Mucosa of stomach (tissue), 1 donor: ENCODE results near the gene SCYL2.
"Not testable (repeated sequence)": the region's sequence is repeated elsewhere in the genome, so short reads cannot be mapped to it uniquely, and the experiment has no call there.

Experiments used
- H3K27me3 ChIP-seq: one replicate; pipeline ENCODE4 v1.7.0; 2013; ENCODE audit warnings: mild to moderate bottlenecking, low read length; ENCODE audit not compliant: control insufficient read depth, insufficient read depth
- H3K36me3 ChIP-seq: one replicate; pipeline ENCODE4 v1.7.0; 2013; ENCODE audit warnings: low read length; ENCODE audit not compliant: control insufficient read depth, insufficient read depth
- H3K4me1 ChIP-seq: one replicate; pipeline ENCODE4 v1.7.0; 2013; ENCODE audit warnings: mild to moderate bottlenecking, low read length; ENCODE audit not compliant: control insufficient read depth, insufficient read depth
- H3K4me3 ChIP-seq: one replicate; pipeline ENCODE4 v1.7.0; 2013; ENCODE audit warnings: low read length
- H3K9ac ChIP-seq: one replicate; pipeline ENCODE4 v1.7.0; 2013; ENCODE audit warnings: mild to moderate bottlenecking, low read length, moderate library complexity
- H3K9me3 ChIP-seq: one replicate; pipeline ENCODE4 v1.7.0; 2013; ENCODE audit warnings: mild to moderate bottlenecking, low read length, moderate library complexity; ENCODE audit not compliant: control insufficient read depth
- donor health status: Pancreatic carcinoma.

The SCYL2 gene, protein sequence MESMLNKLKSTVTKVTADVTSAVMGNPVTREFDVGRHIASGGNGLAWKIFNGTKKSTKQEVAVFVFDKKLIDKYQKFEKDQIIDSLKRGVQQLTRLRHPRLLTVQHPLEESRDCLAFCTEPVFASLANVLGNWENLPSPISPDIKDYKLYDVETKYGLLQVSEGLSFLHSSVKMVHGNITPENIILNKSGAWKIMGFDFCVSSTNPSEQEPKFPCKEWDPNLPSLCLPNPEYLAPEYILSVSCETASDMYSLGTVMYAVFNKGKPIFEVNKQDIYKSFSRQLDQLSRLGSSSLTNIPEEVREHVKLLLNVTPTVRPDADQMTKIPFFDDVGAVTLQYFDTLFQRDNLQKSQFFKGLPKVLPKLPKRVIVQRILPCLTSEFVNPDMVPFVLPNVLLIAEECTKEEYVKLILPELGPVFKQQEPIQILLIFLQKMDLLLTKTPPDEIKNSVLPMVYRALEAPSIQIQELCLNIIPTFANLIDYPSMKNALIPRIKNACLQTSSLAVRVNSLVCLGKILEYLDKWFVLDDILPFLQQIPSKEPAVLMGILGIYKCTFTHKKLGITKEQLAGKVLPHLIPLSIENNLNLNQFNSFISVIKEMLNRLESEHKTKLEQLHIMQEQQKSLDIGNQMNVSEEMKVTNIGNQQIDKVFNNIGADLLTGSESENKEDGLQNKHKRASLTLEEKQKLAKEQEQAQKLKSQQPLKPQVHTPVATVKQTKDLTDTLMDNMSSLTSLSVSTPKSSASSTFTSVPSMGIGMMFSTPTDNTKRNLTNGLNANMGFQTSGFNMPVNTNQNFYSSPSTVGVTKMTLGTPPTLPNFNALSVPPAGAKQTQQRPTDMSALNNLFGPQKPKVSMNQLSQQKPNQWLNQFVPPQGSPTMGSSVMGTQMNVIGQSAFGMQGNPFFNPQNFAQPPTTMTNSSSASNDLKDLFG

DNA sequence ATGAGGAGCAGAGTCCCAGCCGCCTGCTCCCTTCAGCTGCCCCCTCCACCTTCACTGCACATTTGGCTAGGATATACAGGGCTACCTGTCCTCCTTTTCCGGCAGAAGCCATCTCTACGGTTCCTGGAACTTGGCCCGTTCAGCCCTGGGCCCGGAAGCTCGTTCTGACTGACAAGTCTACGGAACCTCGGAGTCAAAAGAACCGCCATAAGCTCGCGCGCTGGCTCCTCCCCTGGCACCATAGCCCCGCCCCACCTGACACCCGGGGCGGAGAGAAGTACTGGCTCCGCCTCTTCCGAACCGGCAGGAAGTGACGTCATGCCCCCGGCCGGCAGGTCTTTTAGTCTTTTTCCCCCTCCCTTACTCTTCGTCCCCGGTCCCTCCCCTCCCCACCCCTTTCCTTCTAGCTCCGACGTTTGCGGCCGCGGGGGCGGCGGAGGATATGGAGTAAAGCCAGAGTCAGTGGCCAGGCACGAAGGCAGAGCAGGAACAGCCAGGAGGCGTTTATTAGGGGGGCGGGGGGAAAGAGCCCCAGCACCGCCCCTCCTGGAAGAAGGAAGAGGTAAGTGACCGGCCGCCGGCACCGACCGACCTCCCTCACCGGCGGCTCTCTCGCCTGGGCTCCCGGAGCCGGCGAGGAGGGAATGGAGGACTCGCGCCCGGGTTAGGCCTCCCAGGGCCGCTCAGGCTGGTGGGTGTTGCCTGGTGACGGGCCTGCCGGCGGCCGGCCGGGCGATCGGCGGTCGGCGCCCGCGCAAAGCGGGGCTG is at the start of gene SCYL2, which contains the start of gene DEPDC4:
SCYL2 (plus strand) TSS at position 343 of the 768 bp plus-strand sequence. CDS start 15,794 bp downstream, outside the sequence.
DEPDC4 (minus strand) TSS at position 245 of the 768 bp plus-strand sequence; CDS start at position 242, 3 bp downstream.
- Histone ChIP-seq H3K9me3 (no peaks in the 10 kb centered on the region), H3K9ac (peak within 1 kb of the TSS; percentile 96), H3K36me3 (no peaks in the 10 kb centered on the region), H3K4me3 (peak within 1 kb of the TSS; percentile 58), H3K4me1 (peaks cover 22% of the 10 kb centered on the region), H3K27me3 (no peaks in the 10 kb centered on the region)

DNA sequence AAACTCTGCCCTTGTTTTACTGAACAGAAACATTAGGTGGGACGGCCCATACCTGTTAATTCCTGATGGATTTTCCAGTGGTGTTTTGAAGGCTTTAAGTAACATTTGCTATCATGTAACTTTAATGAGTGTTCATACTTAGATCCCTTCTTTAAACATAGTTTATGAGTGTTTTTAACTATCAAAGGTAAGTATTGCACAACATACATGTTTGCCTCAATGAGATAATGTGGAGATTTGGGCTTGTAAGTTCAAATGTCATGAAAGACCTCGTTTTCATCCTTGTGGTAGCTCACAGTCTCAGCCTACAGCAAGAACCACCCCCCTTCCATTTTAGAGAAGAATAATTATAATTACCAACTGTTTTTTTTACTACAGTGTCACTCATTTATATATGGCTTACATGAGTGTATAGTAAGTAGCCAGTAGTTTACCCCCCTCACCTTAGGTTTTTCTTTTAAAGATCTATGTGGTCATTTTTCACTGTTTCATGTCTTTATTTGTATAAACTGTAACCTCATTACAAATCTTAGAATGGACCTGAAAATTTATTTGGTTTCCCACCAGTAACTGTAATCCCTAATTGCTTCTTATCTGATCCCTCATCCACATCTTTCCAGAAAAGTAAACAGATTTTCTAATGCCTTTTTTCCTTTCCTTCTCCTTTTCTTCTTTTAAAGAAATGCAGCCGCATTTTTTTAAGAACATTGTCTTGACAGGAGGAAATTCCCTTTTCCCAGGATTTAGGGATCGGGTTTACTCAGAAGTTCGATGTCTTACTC is 47.5 kb upstream of the SCYL2 start:
- Histone ChIP-seq H3K4me1 (peaks cover 4% of the 10 kb centered on the region), H3K9me3 (no peaks in the 10 kb centered on the region), H3K9ac (no peak overlapping the region), H3K4me3 (no peak overlapping the region), H3K36me3 (no peaks in the 10 kb centered on the region), H3K27me3 (no peaks in the 10 kb centered on the region)

DNA sequence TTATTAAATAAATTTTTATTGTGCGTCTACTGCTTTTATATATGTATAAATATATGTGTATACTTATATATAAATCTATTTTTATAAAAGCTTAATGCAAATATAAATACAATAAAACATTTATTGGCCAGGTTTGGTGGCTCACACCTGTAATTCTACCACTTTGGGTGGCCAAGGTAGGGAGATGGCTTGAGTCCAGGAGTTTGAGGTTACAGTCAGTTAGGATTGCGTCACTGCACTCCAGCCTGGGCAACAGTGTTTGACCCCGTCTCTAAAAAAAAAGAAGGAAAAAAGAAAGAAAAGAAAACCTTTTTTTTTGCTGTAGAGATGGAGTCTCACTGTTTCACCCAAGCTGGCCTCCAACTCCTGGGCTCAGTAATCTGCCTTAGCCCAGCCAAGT is 45.5 kb upstream of the SCYL2 start:
- H3K4me3 ChIP-seq: no peak overlapping the region
- H3K4me1 ChIP-seq: no peaks in the 10 kb centered on the region
- no peaks in the 10 kb centered on the region for H3K27me3 ChIP-seq
- no peaks in the 10 kb centered on the region for H3K36me3 ChIP-seq
- no peak overlapping the region for H3K9ac ChIP-seq
- no peaks in the 10 kb centered on the region for H3K9me3 ChIP-seq

DNA sequence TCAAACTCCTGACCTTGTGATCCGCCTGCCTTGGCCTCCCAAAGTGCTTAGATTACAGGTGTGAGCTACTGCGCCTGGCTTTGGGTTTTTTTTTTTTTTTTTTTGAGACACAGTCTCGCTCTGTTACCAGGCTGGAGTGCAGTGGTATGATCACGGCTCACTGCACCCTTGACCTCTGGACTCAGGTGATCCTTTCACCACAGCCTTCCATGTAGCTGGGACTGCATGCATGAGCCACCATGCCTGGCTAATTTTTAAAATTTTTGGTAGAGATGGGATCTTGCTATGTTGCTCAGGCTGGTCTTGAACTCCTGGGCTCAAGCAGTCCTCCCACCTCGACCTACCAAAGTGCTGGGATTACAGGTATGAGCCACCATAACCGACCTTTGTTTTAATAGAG is 44.8 kb upstream of the SCYL2 start:
- H3K4me3 ChIP-seq, H3K9ac ChIP-seq, H3K36me3 ChIP-seq, H3K27me3 ChIP-seq, H3K9me3 ChIP-seq, H3K4me1 ChIP-seq: not testable (repeated sequence)

DNA sequence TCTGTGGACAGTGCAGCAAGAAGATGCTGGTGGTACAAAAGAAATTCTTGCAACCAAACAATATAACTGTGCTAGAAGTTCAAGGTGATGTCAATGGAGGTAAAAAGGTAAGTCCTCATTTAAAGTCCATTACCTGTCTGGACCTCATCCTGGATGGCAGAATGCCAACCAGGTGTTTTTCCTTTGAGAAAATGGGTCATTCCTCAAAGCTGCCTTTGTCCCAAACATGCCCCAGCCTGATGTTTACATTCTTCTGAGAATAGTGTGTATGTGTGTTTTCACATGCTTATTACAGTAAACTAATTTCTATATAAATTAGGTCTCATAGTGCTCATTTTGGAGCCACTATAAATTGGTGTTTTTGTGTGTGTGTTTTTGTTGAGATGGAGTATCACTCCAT is 41.5 kb upstream of the SCYL2 start:
- no peaks in the 10 kb centered on the region for H3K36me3 ChIP-seq
- H3K4me3 ChIP-seq: no peak overlapping the region
- no peaks in the 10 kb centered on the region for H3K4me1 ChIP-seq
- H3K9ac ChIP-seq: no peak overlapping the region
- H3K9me3 ChIP-seq: no peaks in the 10 kb centered on the region
- no peaks in the 10 kb centered on the region for H3K27me3 ChIP-seq

DNA sequence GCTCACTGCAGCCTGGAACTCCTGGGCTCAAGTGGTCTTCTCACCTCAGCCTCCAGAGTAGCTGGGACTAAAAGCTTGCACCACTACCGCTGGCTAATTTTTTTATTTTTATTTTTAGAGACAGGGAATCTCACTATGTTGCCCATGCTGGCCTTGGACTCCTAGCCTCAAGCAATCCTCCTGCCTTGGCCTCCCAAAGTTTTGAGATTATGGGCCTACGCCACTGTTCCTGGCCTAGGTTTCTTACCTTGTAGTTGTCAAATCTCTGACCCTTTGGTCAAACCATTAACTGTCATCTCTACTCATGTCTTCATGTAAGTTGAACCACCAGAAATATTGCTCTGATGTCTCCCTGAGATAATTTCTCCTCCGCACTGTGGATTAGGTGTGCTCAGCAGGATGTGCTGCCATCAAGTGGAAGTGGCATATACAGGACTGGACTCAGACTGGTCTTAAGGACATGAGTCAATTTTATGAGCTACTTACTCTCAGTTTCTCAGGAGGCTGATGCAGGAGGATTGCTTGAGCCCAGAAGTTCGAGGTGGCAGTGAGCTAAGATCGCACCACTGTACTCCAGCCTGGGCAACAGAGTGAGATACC is 37.8 kb upstream of the SCYL2 start:
- Histone ChIP-seq H3K36me3 (no peaks in the 10 kb centered on the region), H3K9ac (no peak overlapping the region), H3K9me3 (no peaks in the 10 kb centered on the region), H3K27me3 (no peaks in the 10 kb centered on the region), H3K4me3 (no peak overlapping the region), H3K4me1 (no peaks in the 10 kb centered on the region)

DNA sequence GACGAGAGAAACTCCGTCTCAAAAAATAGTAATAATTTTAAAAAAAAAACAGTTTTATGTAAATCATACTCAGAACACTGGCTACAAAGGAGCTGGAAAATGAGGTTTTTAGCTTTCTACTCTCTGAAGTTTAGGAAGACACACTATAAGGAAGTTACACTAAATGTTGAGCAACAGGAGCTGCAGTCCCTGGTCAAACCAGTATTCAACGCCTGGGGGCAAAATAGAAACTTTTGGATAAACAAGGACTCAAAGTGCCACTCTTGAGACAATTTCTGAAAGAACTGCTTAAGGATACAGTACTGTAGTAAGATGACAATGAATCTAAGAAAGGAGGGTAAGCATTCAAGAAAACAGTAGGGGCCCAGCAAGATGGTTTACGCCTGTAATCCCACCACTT is 37.1 kb upstream of the SCYL2 start:
- Histone ChIP-seq H3K9ac (no peak overlapping the region), H3K4me3 (no peak overlapping the region), H3K36me3 (no peaks in the 10 kb centered on the region)

DNA sequence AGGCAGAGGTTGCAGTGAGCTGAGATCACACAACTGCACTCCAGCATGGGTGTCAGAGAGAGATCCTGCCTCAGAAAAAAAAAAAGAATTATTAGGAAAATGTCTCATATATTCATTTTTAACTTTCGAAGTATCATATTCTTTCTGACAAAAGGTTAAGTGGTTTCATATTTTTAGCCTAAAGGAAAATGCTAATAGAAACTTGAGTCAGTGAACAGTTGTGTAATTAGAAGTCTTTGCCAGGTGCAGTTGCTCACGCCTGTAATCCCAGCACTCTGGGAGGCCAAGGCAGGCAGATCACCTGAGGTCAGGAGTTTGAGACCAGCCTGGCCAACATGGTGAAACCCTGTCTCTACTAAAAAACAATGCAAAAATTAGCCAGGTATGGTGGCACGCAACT is 35.1 kb upstream of the SCYL2 start:
- not testable (repeated sequence) for H3K27me3 ChIP-seq, H3K36me3 ChIP-seq, H3K9me3 ChIP-seq, H3K9ac ChIP-seq, H3K4me3 ChIP-seq, H3K4me1 ChIP-seq

More for the DNA sequence above, 37.1 kb upstream of the SCYL2 start:
- H3K9me3 ChIP-seq: no peaks in the 10 kb centered on the region
- no peaks in the 10 kb centered on the region for H3K27me3 ChIP-seq
- H3K4me1 ChIP-seq: no peaks in the 10 kb centered on the region

DNA sequence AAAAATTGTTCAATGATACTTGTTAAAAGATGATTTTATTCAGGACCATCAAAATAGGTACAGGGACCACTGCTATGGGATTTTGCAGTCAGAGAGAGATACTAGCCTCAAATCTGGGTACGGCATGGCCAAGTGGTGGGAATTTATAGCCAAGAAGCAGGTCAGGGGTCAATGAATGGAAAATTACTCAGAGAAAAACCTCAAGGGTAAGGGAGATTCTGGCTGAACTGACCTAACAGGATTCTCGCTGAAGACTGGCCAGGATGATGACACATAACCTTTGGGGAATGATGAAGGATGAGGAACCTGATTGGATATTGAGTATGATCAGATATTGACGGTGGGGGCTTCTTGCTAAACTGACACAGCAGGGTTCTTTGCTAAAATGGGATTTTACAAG is 32.8 kb upstream of the SCYL2 start:
- Histone ChIP-seq H3K4me3 (no peak overlapping the region), H3K4me1 (no peaks in the 10 kb centered on the region), H3K27me3 (no peaks in the 10 kb centered on the region), H3K9me3 (no peaks in the 10 kb centered on the region), H3K9ac (no peak overlapping the region), H3K36me3 (no peaks in the 10 kb centered on the region)

DNA sequence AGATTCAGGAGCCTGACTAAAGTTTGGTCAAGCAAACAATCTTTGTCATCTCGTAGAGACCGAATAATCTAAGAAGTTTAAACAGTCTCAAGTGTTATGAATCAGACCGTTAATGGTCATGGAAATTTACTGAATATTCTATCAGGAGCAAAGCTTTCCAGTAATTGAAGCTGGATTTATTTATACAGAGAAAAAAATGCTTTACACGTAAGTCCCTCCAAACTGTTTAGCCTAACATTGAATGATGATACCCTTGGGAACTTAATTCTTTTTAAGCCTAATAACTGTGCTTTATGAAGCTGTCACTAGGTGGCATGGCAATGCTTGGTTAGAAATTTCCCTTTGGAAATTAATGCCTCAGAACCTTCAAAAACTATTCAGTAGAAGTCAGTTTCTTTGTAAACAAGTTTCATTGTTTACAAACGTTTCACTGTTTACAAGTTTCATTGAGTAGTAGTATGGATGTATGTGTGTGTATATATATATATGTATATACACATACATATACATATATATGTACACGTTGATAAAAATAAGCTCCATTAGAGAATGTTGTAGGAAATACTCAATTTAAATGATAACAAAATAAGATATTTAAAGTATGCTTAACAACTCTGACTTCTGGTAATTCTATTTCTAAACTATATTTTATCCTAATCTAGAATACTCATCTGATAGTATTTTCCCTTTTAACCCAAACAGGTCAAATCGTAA is 32.2 kb upstream of the SCYL2 start:
- H3K27me3 ChIP-seq: no peaks in the 10 kb centered on the region
- H3K4me1 ChIP-seq: no peaks in the 10 kb centered on the region
- no peak overlapping the region for H3K9ac ChIP-seq
- no peaks in the 10 kb centered on the region for H3K9me3 ChIP-seq
- no peak overlapping the region for H3K4me3 ChIP-seq
- no peaks in the 10 kb centered on the region for H3K36me3 ChIP-seq
